Uterus (tissue), 2 donors: ENCODE data around the gene FRRS1L.

ENCODE experiments used
- POLR2A ChIP-seq, 2 donors: fragments of 450-650 bp; IDR thresholded peaks; one replicate each; pipeline ENCODE4 v1.6.1; 2016; ENCODE audit warnings: antibody characterized with exemption in 2 of 2, mild to moderate bottlenecking in 1 of 2, moderate library complexity in 1 of 2
- TF ChIP-seq, protein P1 (sequence below), 4 experiments: fragments of 200-600 bp in 2 of 4; fragments of 450-650 bp in 2 of 4; sonication (generic) in 2 of 4; IDR thresholded peaks; one replicate each; pipeline ENCODE4 v1.5.1; 2016 to 2019; ENCODE audit warnings: antibody characterized with exemption in 4 of 4, mild to moderate bottlenecking in 2 of 4, moderate library complexity in 1 of 4

DNA sequence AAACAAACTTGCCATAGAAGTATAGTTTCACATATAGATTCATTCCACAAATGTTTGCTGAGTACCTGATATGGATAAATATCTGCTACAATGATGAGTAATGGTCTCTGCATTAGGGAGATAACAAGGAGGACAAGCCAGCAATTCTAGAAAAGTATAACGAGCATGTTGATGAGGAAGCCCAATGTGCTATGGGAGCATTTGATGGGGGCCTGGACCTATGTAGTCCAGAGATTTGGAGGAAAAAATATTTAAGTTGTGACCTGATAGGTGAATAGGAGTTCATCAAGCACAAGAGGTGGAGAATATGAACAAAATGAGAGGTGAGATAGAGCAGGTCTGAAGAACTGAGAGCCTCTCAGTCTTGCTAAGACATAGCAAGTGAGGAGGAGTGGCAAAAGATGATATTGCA is 32.9 kb downstream of the FRRS1L start:
- TF ChIP-seq, protein P1, sequence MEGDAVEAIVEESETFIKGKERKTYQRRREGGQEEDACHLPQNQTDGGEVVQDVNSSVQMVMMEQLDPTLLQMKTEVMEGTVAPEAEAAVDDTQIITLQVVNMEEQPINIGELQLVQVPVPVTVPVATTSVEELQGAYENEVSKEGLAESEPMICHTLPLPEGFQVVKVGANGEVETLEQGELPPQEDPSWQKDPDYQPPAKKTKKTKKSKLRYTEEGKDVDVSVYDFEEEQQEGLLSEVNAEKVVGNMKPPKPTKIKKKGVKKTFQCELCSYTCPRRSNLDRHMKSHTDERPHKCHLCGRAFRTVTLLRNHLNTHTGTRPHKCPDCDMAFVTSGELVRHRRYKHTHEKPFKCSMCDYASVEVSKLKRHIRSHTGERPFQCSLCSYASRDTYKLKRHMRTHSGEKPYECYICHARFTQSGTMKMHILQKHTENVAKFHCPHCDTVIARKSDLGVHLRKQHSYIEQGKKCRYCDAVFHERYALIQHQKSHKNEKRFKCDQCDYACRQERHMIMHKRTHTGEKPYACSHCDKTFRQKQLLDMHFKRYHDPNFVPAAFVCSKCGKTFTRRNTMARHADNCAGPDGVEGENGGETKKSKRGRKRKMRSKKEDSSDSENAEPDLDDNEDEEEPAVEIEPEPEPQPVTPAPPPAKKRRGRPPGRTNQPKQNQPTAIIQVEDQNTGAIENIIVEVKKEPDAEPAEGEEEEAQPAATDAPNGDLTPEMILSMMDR (IDR thresholded peaks at IDR 0.05): no peak
- TF ChIP-seq POLR2A (IDR thresholded peaks at IDR 0.05): no peak
